Measurements from ENCODE around the gene MRPL17. TPM values are rescaled to one million over a fixed set of nuclear protein-coding genes. Genes with fewer than 3 reads are reported as not detected.
A peak's percentile ranks its signal among the peaks of the same experiment; 100 is the strongest.

MRPL17 gene
- total and polyA plus RNA-seq, 7 experiments from 2014 or later = 10.0 to 70.3 (median 26.4) TPM

- Histone ChIP-seq H3K27ac (ENCODE audit: low read depth, low read length) (peak overlapping the region; percentile 38), H3K36me3 (ENCODE audit: control insufficient read depth in 2 of 3, insufficient read depth in 3 of 3, low read length in 3 of 3) (no peaks in the 10 kb centered on the region), H3K27me3 (ENCODE audit: control insufficient read depth in 2 of 2, insufficient read depth in 2 of 2, low read length in 2 of 2) (no peaks in the 10 kb centered on the region), H3K4me3 (ENCODE audit: low read length) (no peak overlapping the region), H3K4me1 (ENCODE audit: control insufficient read depth in 2 of 2, insufficient read depth in 2 of 2, low read length in 2 of 2) (peaks cover 4 to 40% of the 10 kb centered on the region in 2 donors), H3K9me3 (ENCODE audit: control insufficient read depth in 2 of 3, low read length in 3 of 3) (no peaks in the 10 kb centered on the region)
- CTCF ChIA-PET = interaction anchor here (1.0 kb wide), 1 partner anchor 16 kb away, joined by 4 read pairs; no protein-coding TSS in a partner anchor
- H3K4me3 Mint-ChIP-seq = no peak overlapping the region
- peaks cover 0 to 3% (median 0%) of the 10 kb centered on the region in 5 donors for H3K36me3 Mint-ChIP-seq
- peaks cover 0 to 14% (median 0%) of the 10 kb centered on the region in 5 donors for H3K27me3 Mint-ChIP-seq
- intact Hi-C loops (cut with micrococcal nuclease) = loop anchor here in 1 of 2 donors (2.0 to 5.0 kb wide), 2 partner anchors 15 to 35 kb away; partner anchors contain the start of gene TPP1
- DNase-seq (no peak), ATAC-seq (no peak)
- H3K4me1 Mint-ChIP-seq = peaks cover 5 to 11% (median 7%) of the 10 kb centered on the region in 7 donors
- H3K27ac Mint-ChIP-seq = no peak overlapping the region
- POLR2A ChIA-PET = interaction anchor here (0.9 to 2.7 kb wide), 8 partner anchors 10 to 49 kb away, joined by 3 to 9 read pairs (median 4); partner anchors contain the start of genes MRPL17 and TPP1
- H3K9me3 Mint-ChIP-seq = no peaks in the 10 kb centered on the region
Observed at GRCh38 chr11:6652182-6652581, 31.0 kb downstream of the MRPL17 start.

GRCh38 chr11:6650980-6651379, 32.2 kb downstream of the MRPL17 start:
- Mint-ChIP-seq H3K27me3 (peaks cover 0 to 2% (median 0%) of the 10 kb centered on the region in 5 donors), H3K4me3 (no peak overlapping the region), H3K4me1 (peaks cover 0 to 2% (median under 1%) of the 10 kb centered on the region in 7 donors), H3K36me3 (peaks cover 0 to 1% (median 0%) of the 10 kb centered on the region in 5 donors), H3K9me3 (no peaks in the 10 kb centered on the region), H3K27ac (no peak overlapping the region)
- Histone ChIP-seq H3K4me1 (ENCODE audit: control insufficient read depth in 2 of 2, insufficient read depth in 2 of 2, low read length in 2 of 2) (peaks cover 16 to 48% of the 10 kb centered on the region in 2 donors), H3K27ac (ENCODE audit: low read depth, low read length) (no peak overlapping the region), H3K36me3 (ENCODE audit: control insufficient read depth in 2 of 3, insufficient read depth in 3 of 3, low read length in 3 of 3) (no peaks in the 10 kb centered on the region), H3K27me3 (ENCODE audit: control insufficient read depth in 2 of 2, insufficient read depth in 2 of 2, low read length in 2 of 2) (no peaks in the 10 kb centered on the region), H3K4me3 (ENCODE audit: low read length) (no peak overlapping the region), H3K9me3 (ENCODE audit: control insufficient read depth in 2 of 3, low read length in 3 of 3) (no peaks in the 10 kb centered on the region)
- ATAC-seq = no peak
- ChIA-PET POLR2A (interaction anchor here (0.9 to 6.0 kb wide), 5 partner anchors 8 to 39 kb away, joined by 3 to 57 read pairs (median 9); partner anchors contain the start of genes TAF10 and TPP1), CTCF (no interaction called here)
- intact Hi-C loops (cut with micrococcal nuclease) = loop anchor here in 1 of 2 donors (5.0 kb wide), 1 partner anchor 34 kb away; the partner anchor contains the start of gene TPP1
- no peak for DNase-seq

DNA sequence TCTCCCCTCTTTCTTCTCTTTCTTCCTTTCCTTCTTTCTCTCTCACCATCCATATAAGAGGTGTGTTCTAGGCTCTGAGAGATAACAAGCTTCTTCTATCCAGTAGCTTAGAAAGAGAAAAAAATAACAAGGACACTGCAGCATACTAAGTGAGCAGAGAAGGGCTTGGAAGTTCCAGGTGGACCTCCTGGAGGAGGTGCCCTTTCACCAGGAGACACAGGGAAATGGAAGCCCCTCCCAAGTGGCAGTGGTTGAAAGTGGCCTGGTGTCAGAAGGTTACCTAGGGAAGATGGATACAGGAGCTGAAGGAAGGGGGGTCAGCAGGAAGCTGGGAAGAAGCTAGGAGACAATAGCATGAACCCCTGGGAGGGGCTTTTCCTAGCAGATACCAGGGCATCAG, 33.0 kb downstream of the MRPL17 start:
- ChIA-PET POLR2A (interaction anchor here (0.8 to 6.0 kb wide), 9 partner anchors 9 to 250 kb away, joined by 3 to 57 read pairs (median 7); partner anchors contain the start of genes TAF10 and TPP1), CTCF (interaction anchor here (0.6 to 1.0 kb wide), 2 partner anchors 12 to 29 kb away, joined by 3 to 4 read pairs; no protein-coding TSS in a partner anchor)
- H3K4me3 Mint-ChIP-seq = no peak overlapping the region
- no peaks in the 10 kb centered on the region for H3K9me3 Mint-ChIP-seq
- no peaks in the 10 kb centered on the region for H3K27me3 Mint-ChIP-seq
- no peaks in the 10 kb centered on the region for H3K27me3 ChIP-seq (ENCODE audit: control insufficient read depth in 2 of 2, insufficient read depth in 2 of 2, low read length in 2 of 2)
- H3K9me3 ChIP-seq (ENCODE audit: control insufficient read depth in 2 of 3, low read length in 3 of 3) = no peaks in the 10 kb centered on the region
- H3K27ac Mint-ChIP-seq = no peak overlapping the region
- ATAC-seq (no peak), DNase-seq (no peak)
- H3K27ac ChIP-seq (ENCODE audit: low read depth, low read length) = no peak overlapping the region
- no peaks in the 10 kb centered on the region for H3K36me3 ChIP-seq (ENCODE audit: control insufficient read depth in 2 of 3, insufficient read depth in 3 of 3, low read length in 3 of 3)
- no peak overlapping the region for H3K4me3 ChIP-seq (ENCODE audit: low read length)
- H3K36me3 Mint-ChIP-seq = no peaks in the 10 kb centered on the region
- peaks cover 21 to 56% of the 10 kb centered on the region in 2 donors for H3K4me1 ChIP-seq (ENCODE audit: control insufficient read depth in 2 of 2, insufficient read depth in 2 of 2, low read length in 2 of 2)
- no peaks in the 10 kb centered on the region for H3K4me1 Mint-ChIP-seq
- intact Hi-C loops (cut with micrococcal nuclease) = loop anchor here in 1 of 2 donors (5.0 kb wide), 1 partner anchor 33 kb away; the partner anchor contains the start of gene TPP1

- Mint-ChIP-seq H3K9me3 (no peaks in the 10 kb centered on the region), H3K4me3 (no peak overlapping the region), H3K27me3 (no peaks in the 10 kb centered on the region), H3K27ac (no peak overlapping the region), H3K4me1 (no peaks in the 10 kb centered on the region), H3K36me3 (no peaks in the 10 kb centered on the region)
- Histone ChIP-seq H3K9me3 (ENCODE audit: control insufficient read depth in 2 of 3, low read length in 3 of 3) (no peaks in the 10 kb centered on the region), H3K36me3 (ENCODE audit: control insufficient read depth in 2 of 3, insufficient read depth in 3 of 3, low read length in 3 of 3) (no peaks in the 10 kb centered on the region), H3K4me1 (ENCODE audit: control insufficient read depth in 2 of 2, insufficient read depth in 2 of 2, low read length in 2 of 2) (peaks cover 21 to 50% of the 10 kb centered on the region in 2 donors), H3K27me3 (ENCODE audit: control insufficient read depth in 2 of 2, insufficient read depth in 2 of 2, low read length in 2 of 2) (no peaks in the 10 kb centered on the region), H3K27ac (ENCODE audit: low read depth, low read length) (peak overlapping the region; percentile 72), H3K4me3 (ENCODE audit: low read length) (no peak overlapping the region)
- CTCF ChIA-PET = interaction anchor here (0.9 to 2.6 kb wide), 6 partner anchors 10 to 107 kb away, joined by 3 to 16 read pairs (median 6); partner anchors contain the start of genes MRPL17 and TPP1
- DNase-seq = no peak
- POLR2A ChIA-PET = interaction anchor here (0.7 to 6.0 kb wide), 13 partner anchors 11 to 230 kb away, joined by 3 to 57 read pairs (median 4); partner anchors contain the start of genes APBB1, TAF10 and TPP1
- ATAC-seq = no peak
- intact Hi-C loops (cut with micrococcal nuclease) = no loop called here
Observed at GRCh38 chr11:6648501-6648900, 34.6 kb downstream of the MRPL17 start.

DNA sequence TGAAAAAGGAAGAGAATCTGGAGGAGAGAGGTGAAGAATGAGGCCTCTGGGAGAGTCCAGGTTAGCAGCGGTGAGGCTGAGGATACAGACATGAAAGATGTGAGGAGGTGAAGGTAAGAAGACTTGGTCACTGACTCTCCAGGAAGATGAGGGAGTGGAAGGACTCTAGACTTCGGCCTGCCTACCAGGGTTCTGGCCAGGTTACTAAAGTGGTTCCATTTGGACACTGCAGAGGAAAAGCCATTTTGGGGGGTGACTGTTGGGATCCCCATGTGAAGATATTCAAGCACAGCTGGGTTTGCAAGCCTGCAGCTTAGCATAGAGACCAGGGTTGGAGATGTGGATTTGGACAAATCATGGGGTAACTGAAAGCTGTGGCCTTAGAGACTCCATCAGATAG, 35.3 kb downstream of the MRPL17 start:
- H3K36me3 Mint-ChIP-seq = no peaks in the 10 kb centered on the region
- peaks cover 21 to 50% of the 10 kb centered on the region in 2 donors for H3K4me1 ChIP-seq (ENCODE audit: control insufficient read depth in 2 of 2, insufficient read depth in 2 of 2, low read length in 2 of 2)
- intact Hi-C loops (cut with micrococcal nuclease) = loop anchor here in 1 of 2 donors (1.0 to 2.0 kb wide), 6 partner anchors 7 to 36 kb away; partner anchors contain the start of genes DCHS1, MRPL17, TAF10 and TPP1
- no peak for ATAC-seq
- DNase-seq = no peak
- H3K27me3 ChIP-seq (ENCODE audit: control insufficient read depth in 2 of 2, insufficient read depth in 2 of 2, low read length in 2 of 2) = no peaks in the 10 kb centered on the region
- no peaks in the 10 kb centered on the region for H3K36me3 ChIP-seq (ENCODE audit: control insufficient read depth in 2 of 3, insufficient read depth in 3 of 3, low read length in 3 of 3)
- ChIA-PET CTCF (interaction anchor here (1.2 to 2.6 kb wide), 3 partner anchors 20 to 108 kb away, joined by 4 to 16 read pairs (median 7); partner anchors contain the start of gene MRPL17), POLR2A (interaction anchor here (1.0 to 6.0 kb wide), 12 partner anchors 8 to 234 kb away, joined by 3 to 57 read pairs (median 4); partner anchors contain the start of genes DCHS1, MRPL17, TAF10 and TPP1)
- H3K4me3 ChIP-seq (ENCODE audit: low read length) = no peak overlapping the region
- H3K27ac ChIP-seq (ENCODE audit: low read depth, low read length) = peak overlapping the region; percentile 72
- no peaks in the 10 kb centered on the region for H3K4me1 Mint-ChIP-seq
- no peaks in the 10 kb centered on the region for H3K9me3 Mint-ChIP-seq
- H3K27me3 Mint-ChIP-seq = no peaks in the 10 kb centered on the region
- H3K27ac Mint-ChIP-seq = no peak overlapping the region
- H3K9me3 ChIP-seq (ENCODE audit: control insufficient read depth in 2 of 3, low read length in 3 of 3) = no peaks in the 10 kb centered on the region
- H3K4me3 Mint-ChIP-seq = no peak overlapping the region

GRCh38 chr11:6646918-6647679, 36.0 kb downstream of the MRPL17 start:
- no peaks in the 10 kb centered on the region for H3K27me3 Mint-ChIP-seq
- Histone ChIP-seq H3K9me3 (ENCODE audit: control insufficient read depth in 2 of 3, low read length in 3 of 3) (no peaks in the 10 kb centered on the region), H3K4me3 (ENCODE audit: low read length) (peak overlapping the region; percentile 35), H3K27ac (ENCODE audit: low read depth, low read length) (peak overlapping the region; percentile 72), H3K36me3 (ENCODE audit: control insufficient read depth in 2 of 3, insufficient read depth in 3 of 3, low read length in 3 of 3) (no peaks in the 10 kb centered on the region), H3K27me3 (ENCODE audit: control insufficient read depth in 2 of 2, insufficient read depth in 2 of 2, low read length in 2 of 2) (no peaks in the 10 kb centered on the region), H3K4me1 (ENCODE audit: control insufficient read depth in 2 of 2, insufficient read depth in 2 of 2, low read length in 2 of 2) (peaks cover 21 to 49% of the 10 kb centered on the region in 2 donors)
- ChIA-PET POLR2A (interaction anchor here (0.5 to 6.0 kb wide), 19 partner anchors 9 to 233 kb away, joined by 3 to 57 read pairs (median 4); partner anchors contain the start of genes ARFIP2, DCHS1, MRPL17 and TAF10), CTCF (interaction anchor here (0.6 to 2.6 kb wide), 7 partner anchors 20 to 108 kb away, joined by 3 to 16 read pairs (median 4); partner anchors contain the start of genes MRPL17 and TPP1)
- DNase-seq (peak in 6 of 9 donors; percentile 32 to 39 (median 35)), ATAC-seq (peak; percentile 73)
- no peak overlapping the region for H3K27ac Mint-ChIP-seq
- no peak overlapping the region for H3K4me3 Mint-ChIP-seq
- no peaks in the 10 kb centered on the region for H3K9me3 Mint-ChIP-seq
- intact Hi-C loops (cut with micrococcal nuclease) = loop anchor here in 1 of 2 donors (1.0 to 2.0 kb wide), 6 partner anchors 8 to 36 kb away; partner anchors contain the start of genes DCHS1, MRPL17, TAF10 and TPP1
- H3K36me3 Mint-ChIP-seq = no peaks in the 10 kb centered on the region
- no peaks in the 10 kb centered on the region for H3K4me1 Mint-ChIP-seq
